Duodenal mucosa (tissue), 2 donors: Measurements from ENCODE around the gene LSS.

Experiments used
- H3K27ac ChIP-seq: one replicate; pipeline ENCODE4 v1.7.0; 2013; ENCODE audit warnings: low read depth, low read length
- H3K27me3 ChIP-seq, 2 donors: one replicate each; pipeline ENCODE4 v1.7.0; 2013; ENCODE audit warnings: low read length in 2 of 2, control low read depth in 1 of 2; ENCODE audit not compliant: insufficient read depth in 2 of 2, control insufficient read depth in 1 of 2
- H3K36me3 ChIP-seq, 2 donors: one replicate each; pipeline ENCODE4 v1.7.0; 2013; ENCODE audit warnings: low read length in 2 of 2, control low read depth in 1 of 2; ENCODE audit not compliant: insufficient read depth in 2 of 2, control insufficient read depth in 1 of 2
- H3K4me1 ChIP-seq, 2 donors: one replicate each; pipeline ENCODE4 v1.7.0; 2013; ENCODE audit warnings: low read length in 2 of 2, control low read depth in 1 of 2; ENCODE audit not compliant: insufficient read depth in 2 of 2, control insufficient read depth in 1 of 2
- H3K4me3 ChIP-seq, 2 donors: one replicate each; pipeline ENCODE4 v1.7.0; 2013; ENCODE audit warnings: low read length in 2 of 2, low read depth in 1 of 2
- H3K9ac ChIP-seq, 2 donors: one replicate each; pipeline ENCODE4 v1.7.0; 2013; ENCODE audit warnings: low read length in 2 of 2, low read depth in 1 of 2
- H3K9me3 ChIP-seq, 2 donors: one replicate each; pipeline ENCODE4 v1.7.0; 2013; ENCODE audit warnings: low read length in 2 of 2, control low read depth in 1 of 2; ENCODE audit not compliant: control insufficient read depth in 1 of 2

The LSS gene

DNA sequence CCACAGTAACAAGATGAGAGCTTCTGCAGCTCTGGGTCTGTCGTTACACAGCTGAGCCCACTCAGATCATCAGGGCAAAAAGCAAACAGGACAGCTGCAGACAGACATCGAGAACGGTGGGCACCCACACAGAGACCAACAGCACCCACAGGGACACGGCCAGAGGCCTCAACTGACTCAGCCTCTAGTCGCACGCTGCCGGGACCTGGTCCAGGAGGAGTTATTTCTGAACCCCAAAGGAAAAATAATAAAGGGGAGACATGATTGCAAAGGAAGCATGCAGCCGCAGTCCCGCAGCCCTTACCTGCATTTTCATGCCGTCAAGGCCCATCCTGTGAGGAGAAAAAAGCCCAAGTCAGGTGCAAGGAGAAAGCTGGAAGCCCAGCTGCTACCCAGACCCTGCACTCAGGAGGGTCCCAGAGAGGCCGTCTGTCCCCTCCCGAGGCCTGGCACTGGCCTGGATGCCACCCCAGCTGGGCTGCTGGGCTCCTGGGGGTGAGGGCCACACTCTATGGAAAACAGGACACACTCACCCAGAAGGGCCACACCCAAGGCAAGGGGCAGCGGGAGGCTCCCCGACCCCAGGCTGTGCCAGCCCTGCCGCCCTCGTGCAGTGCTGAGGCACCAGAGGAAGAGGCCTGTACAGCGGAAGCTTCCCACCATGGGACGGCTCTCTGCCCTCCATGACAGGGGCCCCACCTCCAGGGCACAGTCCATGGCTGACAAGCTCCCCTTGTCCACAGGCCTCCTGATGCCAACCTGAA is 15.7 kb downstream of the LSS start:
- Histone ChIP-seq H3K9me3 (no peaks in the 10 kb centered on the region), H3K4me1 (no peaks in the 10 kb centered on the region), H3K9ac (no peak overlapping the region), H3K36me3 (peaks cover 3 to 63% of the 10 kb centered on the region in 2 donors), H3K27me3 (no peaks in the 10 kb centered on the region), H3K27ac (no peak overlapping the region), H3K4me3 (no peak overlapping the region)

DNA sequence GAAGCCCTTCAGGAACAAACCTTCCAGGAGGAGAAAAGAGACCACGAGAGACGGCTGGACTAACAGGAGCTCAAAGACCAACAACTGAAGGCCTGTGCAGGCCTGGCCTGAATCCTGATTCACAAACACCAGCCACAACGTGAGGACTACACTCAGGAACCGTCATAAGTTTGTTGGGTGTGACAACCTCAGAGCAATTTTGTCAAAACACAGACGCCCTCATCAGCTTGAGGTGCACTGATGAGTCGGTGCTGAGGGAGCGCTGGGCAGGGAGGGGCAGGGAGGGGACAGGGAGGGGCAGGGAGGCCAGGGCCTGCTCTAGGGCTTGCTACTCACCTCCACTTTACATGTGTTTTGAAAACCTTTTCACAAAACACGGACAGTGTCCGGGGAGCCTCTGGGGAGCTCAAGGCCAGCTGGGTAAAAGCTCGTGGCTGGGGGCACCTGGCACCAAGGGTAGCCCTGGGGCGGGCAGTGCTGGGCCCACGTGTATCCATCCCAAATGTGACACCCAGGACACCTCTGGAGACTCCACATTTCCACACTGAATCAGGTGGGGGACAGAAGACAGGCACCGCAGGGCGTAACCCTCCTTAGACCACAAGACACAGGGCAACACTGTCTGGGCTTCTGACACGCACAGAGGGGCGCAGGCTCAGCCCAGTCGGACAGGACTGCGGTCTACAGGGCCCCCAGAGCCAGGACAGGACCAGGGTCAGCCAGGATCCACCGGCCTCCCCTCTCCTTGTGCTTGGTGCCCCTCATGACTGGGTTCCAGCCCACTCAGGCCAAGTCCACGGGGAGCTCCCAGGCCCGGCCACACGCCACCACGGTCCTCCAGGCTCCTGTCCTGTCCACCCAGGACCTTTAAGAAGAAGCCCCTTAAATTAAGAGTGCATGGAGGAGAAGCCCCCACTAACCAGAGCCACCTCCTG is 16.5 kb downstream of the LSS start:
- no peaks in the 10 kb centered on the region for H3K4me1 ChIP-seq
- peaks cover 3 to 71% of the 10 kb centered on the region in 2 donors for H3K36me3 ChIP-seq
- no peak overlapping the region for H3K4me3 ChIP-seq
- no peaks in the 10 kb centered on the region for H3K27me3 ChIP-seq
- no peaks in the 10 kb centered on the region for H3K9me3 ChIP-seq
- no peak overlapping the region for H3K9ac ChIP-seq
- H3K27ac ChIP-seq, result no peak overlapping the region

DNA sequence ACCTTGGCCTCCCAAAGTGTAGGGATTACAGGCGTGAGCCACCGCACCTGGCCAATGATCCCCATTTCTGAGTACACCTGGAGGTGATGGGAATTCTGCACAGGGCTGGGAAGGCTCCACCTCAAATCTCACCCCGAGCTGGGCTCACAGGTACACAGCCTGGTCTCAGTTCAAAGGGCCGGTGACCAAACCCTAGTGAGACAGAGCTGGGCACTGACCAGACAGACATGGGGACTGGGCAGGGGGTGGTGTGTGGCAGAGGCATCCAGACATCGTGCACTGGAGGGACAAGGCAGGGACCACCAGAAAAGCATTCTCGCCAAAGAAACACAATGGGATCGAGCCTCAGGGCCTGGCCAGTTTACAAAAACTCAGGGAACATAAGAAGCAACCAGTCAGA is 17.2 kb downstream of the LSS start:
- H3K9ac ChIP-seq, result no peak overlapping the region
- H3K4me1 ChIP-seq, result no peaks in the 10 kb centered on the region
- no peaks in the 10 kb centered on the region for H3K9me3 ChIP-seq
- H3K4me3 ChIP-seq, result no peak overlapping the region
- H3K27ac ChIP-seq, result no peak overlapping the region
- H3K27me3 ChIP-seq, result no peaks in the 10 kb centered on the region
- H3K36me3 ChIP-seq, result peaks cover 3 to 76% of the 10 kb centered on the region in 2 donors

DNA sequence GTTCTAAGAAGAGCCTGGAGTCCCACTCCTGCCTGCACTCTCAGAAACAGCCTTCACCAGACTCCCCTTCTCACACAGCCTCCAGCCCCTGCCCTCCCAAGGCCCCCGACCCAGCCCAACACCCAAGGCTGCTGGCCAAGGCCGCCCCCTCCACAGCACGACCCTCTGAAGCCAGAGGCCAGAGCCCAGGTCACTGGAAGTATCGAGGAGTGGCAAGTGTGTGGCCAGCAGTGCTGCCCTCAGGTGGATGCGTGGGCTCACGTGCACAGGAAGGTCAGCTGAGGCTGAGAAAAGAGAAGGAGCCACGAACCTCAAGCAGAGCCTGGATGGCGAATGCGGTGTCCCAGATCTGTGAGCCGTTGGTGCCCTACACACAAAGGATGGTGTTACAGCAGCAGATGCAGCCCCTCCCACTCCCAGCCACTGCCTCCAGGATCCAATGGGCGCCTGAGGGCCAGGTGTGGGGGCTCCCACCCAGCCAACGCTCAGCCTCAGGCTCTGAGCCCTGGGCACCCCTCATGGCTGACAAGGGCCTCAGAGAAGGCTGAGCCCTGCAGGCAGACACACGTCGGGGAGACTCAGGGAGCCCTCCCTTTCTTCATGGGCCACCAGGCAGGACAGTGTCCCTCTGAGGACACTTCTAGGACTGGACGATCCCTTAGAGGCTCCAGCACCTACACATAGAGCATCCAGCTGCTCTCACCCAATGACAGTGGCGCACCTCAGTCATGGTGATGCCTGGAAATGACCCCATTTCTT is 18.0 kb downstream of the LSS start:
- Histone ChIP-seq H3K9me3 (no peaks in the 10 kb centered on the region), H3K27ac (no peak overlapping the region), H3K4me3 (no peak overlapping the region), H3K9ac (no peak overlapping the region), H3K36me3 (peaks cover 7 to 77% of the 10 kb centered on the region in 2 donors), H3K4me1 (no peaks in the 10 kb centered on the region), H3K27me3 (no peaks in the 10 kb centered on the region)

DNA sequence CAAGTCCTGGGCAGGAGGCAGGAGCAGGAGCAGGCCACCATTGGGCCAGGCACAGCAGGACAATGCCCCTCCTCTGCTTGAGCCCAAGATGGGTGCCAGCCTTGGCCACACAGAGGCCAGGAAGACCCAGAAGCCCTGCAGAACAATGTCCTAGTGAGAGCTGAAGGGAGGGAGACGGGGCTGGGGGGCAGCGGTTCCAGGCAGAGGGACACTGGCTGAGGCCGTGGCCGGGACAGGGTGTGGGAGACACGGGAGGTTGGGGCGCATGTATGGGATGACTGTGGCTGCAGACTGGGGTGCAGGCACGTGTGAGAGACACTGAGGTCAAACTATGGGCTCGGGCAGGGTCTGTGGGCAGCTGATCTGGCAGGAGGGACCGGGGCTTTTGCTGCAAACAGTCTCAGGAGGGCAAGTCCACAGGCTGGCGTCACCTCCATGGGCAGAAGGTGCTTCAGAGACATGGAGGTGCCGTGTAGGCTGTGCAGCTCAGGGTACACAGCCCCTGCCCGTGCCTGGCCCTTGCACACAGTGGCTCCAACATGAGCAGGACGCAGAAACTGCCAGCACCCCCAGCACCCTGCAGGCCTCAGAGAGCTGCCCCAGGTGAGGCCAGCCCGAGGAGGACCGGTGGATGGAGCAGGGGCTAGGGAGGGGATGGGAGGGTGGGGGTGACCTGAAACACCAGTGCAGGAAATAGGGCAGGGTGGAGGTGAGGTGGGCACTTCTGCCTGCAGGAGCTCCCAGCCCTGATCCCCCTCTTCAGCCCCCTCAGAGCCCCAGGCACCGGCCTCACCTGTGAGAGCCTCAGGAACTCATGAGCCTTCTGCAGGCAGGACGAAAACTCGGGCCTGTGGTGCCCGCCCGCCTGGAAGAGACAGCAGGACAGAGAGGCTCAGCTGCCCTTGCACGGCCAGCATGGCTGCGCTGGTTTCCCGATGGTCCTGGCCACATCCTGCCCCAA is 19.5 kb downstream of the LSS start:
- Histone ChIP-seq H3K27me3 (no peaks in the 10 kb centered on the region), H3K36me3 (peaks cover 12 to 74% of the 10 kb centered on the region in 2 donors), H3K27ac (no peak overlapping the region), H3K4me3 (no peak overlapping the region), H3K4me1 (no peaks in the 10 kb centered on the region), H3K9me3 (no peaks in the 10 kb centered on the region), H3K9ac (no peak overlapping the region)

DNA sequence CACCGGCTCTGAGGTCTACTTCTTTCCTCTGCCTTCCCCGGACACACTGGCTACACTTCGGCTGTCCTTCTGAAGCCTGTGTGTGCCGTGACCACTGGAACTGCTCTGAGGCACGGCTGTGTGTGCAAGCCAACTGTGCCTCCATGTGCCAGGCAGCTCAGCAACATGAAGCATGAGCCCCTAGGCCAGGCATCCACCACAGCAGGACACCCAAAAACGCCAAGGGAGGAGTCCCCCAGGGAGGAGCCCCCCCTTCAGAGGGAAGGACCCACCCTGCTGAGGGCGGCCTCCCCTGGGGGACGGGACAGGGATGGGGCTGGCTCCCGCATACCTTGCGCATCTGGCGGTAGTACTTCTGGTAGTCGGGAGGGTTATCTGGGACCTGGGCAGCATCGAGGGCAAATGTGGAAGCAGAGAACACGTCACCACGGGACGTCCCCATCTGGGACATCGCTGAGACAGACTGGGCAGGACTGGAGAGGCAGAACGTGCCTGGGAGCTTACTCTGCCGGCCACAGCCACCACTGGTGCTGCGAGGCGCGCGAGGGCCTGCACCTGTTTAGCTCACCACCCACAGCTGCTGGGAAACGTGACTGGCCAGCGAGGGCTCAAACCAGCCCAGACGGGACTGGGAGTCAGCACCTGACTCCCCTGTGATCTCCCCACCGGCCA is 20.5 kb downstream of the LSS start:
- Histone ChIP-seq H3K36me3 (peaks cover 9 to 75% of the 10 kb centered on the region in 2 donors), H3K4me3 (no peak overlapping the region), H3K9me3 (no peaks in the 10 kb centered on the region), H3K27me3 (no peaks in the 10 kb centered on the region), H3K9ac (no peak overlapping the region), H3K4me1 (no peaks in the 10 kb centered on the region), H3K27ac (no peak overlapping the region)

DNA sequence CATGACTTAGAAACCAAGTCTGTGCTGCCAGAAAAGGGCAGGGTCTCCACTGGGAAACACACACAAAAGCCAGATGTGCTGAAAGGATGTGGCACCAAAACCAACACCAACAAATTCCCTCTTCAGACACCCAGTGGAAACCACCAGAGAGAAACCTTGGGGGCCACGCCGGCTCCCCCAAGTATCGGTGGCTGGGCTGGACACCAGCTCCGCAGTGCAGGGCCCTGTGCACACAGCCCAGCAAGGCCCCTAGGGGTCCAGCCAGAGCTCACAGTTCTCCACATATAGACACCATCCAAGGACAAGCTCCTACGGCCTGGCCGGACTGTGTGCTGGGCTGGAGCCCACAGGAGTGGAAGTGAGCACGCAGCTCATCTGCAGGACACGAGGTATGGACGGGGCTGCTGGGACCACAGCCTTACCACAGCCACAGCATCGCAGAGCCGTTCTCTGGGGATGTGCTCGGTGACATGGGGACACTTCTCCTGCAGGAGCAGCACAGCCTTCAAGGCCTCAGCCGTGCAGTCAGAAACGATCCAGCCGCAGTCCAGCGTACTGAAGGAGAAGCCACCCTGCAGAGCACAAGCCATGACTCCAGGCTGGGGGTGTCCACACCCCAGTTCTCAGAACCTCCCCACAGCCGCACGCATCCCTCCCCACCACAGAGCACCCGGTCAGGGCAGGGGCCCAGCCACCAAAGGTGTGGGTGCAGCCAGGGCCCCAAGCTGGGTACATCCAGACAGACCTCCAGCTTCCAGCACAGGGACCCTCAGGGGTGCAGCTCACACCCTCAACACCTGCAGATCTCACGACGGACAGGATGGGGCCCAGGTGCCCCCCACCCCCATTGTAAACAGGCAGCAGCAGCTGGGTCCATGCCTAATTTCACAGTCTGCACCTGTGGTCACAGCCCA is 21.3 kb downstream of the LSS start:
- Histone ChIP-seq H3K4me3 (no peak overlapping the region), H3K36me3 (peaks cover 9 to 77% of the 10 kb centered on the region in 2 donors), H3K27ac (no peak overlapping the region), H3K9ac (no peak overlapping the region), H3K9me3 (no peaks in the 10 kb centered on the region), H3K27me3 (no peaks in the 10 kb centered on the region), H3K4me1 (no peaks in the 10 kb centered on the region)

DNA sequence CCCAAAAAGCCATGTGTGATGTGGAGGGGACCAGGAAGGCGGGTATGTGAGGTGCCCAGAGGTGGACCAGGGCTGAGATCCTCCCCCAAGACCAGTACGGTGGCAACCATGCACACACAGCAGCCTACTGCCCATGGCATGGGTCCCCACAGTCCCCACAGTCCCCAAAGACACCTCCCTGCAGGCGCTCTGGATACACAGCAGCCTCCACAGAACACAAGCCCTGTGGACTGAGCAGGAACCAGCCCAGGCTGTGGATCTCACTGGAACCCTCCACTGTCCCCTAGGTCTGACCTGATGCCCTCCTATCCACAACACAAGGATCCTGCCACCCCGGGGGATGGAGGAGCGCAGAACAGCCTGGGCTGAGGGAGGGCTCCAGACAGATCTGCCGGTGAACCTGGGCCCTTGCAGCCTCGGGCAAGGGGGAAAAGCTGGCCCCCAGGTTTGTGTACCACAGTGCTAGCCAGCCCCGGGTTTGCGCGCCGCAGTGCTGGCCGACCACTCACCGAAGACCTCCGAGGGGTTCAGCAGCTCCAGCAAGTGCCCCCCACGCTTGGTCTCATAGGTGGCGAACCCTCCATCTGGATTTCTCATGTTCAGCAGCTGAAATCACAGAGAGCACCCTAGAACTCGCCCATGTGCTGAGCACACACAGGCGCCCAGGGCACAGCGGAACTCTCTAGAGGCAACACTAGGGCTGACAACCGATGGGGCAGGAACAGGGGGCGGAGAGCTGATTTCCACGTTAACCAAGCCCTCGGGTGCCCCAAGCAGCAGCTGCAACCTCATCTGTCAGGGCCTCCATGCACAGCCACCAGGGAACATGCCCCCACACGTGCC is 22.2 kb downstream of the LSS start:
- Histone ChIP-seq H3K9me3 (no peaks in the 10 kb centered on the region), H3K27me3 (no peaks in the 10 kb centered on the region), H3K36me3 (peaks cover 9 to 73% of the 10 kb centered on the region in 2 donors), H3K4me3 (no peak overlapping the region), H3K9ac (no peak overlapping the region), H3K4me1 (no peaks in the 10 kb centered on the region), H3K27ac (no peak overlapping the region)
